ENCODE data around the gene PRSS1. TPM values are rescaled to one million over a fixed set of nuclear protein-coding genes. Genes with fewer than 3 reads are reported as not detected.
"Not testable (repeated sequence)": the region's sequence is repeated elsewhere in the genome, so short reads cannot be mapped to it uniquely, and the experiment has no call there.

The PRSS1 gene
- total RNA-seq, 4 donors from 2014 or later, result 0.94 TPM; not detected in 3

DNA sequence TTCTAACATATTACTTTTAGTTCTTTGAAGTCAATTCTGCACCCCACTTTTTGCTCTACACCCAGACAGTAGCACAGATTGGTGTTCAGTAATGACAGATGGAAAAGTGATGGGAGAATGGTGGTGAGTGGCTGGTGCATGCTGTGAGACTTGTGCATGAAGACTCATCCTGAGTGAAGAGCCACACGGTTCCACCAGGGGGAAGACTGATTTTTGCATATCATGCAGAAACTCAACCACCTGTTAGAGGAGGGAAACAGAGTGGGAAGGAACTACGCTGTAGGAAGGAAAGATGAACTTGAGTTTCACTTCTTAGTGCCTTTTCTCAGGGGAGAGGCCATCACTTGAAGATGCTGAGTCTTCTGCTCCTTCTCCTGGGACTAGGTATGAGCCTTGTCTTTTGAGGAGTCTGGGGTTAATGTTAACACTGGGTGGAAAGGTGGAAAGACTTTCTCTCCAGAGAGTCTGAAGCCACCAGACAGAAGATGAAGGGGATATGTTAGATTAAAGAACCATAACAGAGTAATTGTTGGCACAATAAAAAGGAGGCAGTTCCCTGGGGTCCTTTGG is 9.3 kb upstream of the PRSS1 start:
- no peaks in the 10 kb centered on the region for H3K36me3 ChIP-seq
- no peaks in the 10 kb centered on the region for H3K9me3 ChIP-seq
- WGBS, 2 donors (ENCODE audit: low coverage in 1 of 2), result 29 to 74% methylated on average over 2 of the region's 2 CpGs
- no peak overlapping the region for H3K27ac ChIP-seq
- TF ChIP-seq POLR2AphosphoS5 (IDR thresholded peaks at IDR 0.05) (no peak), POLR2A (IDR thresholded peaks at IDR 0.05) (no peak), EP300 (IDR thresholded peaks at IDR 0.05) (no peak)
- TF ChIP-seq, protein P1, sequence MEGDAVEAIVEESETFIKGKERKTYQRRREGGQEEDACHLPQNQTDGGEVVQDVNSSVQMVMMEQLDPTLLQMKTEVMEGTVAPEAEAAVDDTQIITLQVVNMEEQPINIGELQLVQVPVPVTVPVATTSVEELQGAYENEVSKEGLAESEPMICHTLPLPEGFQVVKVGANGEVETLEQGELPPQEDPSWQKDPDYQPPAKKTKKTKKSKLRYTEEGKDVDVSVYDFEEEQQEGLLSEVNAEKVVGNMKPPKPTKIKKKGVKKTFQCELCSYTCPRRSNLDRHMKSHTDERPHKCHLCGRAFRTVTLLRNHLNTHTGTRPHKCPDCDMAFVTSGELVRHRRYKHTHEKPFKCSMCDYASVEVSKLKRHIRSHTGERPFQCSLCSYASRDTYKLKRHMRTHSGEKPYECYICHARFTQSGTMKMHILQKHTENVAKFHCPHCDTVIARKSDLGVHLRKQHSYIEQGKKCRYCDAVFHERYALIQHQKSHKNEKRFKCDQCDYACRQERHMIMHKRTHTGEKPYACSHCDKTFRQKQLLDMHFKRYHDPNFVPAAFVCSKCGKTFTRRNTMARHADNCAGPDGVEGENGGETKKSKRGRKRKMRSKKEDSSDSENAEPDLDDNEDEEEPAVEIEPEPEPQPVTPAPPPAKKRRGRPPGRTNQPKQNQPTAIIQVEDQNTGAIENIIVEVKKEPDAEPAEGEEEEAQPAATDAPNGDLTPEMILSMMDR (IDR thresholded peaks at IDR 0.05), result no peak
- no peak for ATAC-seq
- no peaks in the 10 kb centered on the region for H3K4me1 ChIP-seq
- H3K4me3 ChIP-seq, result no peak overlapping the region
- peaks cover under 1% of the 10 kb centered on the region for H3K27me3 ChIP-seq

DNA sequence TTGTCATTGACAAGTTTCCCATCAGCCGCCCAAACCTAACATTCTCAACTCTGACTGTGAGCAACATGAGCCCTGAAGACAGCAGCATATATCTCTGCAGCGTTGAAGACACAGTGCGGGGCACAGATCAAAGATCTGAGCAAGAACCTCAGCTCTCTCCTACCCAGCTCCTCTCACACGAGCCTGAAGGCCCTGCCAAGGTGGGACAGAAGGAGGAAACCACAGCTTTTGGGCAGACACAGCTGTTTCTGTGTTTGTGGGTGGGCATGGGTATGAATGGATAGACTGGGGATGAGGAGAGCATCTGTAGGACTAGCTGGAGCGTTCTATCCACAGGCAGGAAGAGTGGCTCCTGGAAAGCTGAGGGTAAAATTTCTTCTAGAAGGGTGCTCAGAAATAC is 8.5 kb upstream of the PRSS1 start:
- ATAC-seq, result no peak

DNA sequence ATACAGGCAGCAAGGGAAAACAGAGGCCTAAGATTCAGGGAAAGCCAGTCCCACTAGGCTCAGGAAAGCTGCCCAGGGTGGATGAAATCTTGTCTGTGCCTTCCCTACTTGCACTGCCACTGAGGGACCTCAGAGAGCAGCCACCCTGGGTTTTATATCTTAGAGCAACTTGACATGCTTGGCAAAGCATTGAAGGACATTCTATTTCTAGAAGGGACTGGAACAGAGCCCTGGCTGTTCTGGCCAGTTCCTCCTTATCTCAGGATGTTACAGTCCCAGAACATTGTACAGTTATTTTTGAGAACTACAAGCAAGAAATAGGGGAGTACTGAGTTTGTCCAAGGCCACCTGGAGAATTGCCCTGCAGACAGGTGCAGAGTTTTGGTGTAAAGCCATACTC is 7.3 kb upstream of the PRSS1 start:
- H3K4me1 ChIP-seq, H3K27me3 ChIP-seq, H3K9me3 ChIP-seq, ATAC-seq, H3K4me3 ChIP-seq, H3K27ac ChIP-seq, H3K36me3 ChIP-seq: not testable (repeated sequence)

More for the DNA sequence above, 8.5 kb upstream of the PRSS1 start:
- 79 to 86% methylated on average over 1 of the region's 5 CpGs for WGBS, 2 donors (ENCODE audit: low coverage in 1 of 2)
- H3K4me3 ChIP-seq, result no peak overlapping the region
- no peak for TF ChIP-seq POLR2A (IDR thresholded peaks at IDR 0.05)
- no peak for TF ChIP-seq POLR2AphosphoS5 (IDR thresholded peaks at IDR 0.05)
- no peak for TF ChIP-seq EP300 (IDR thresholded peaks at IDR 0.05)
- TF ChIP-seq, protein P1 (IDR thresholded peaks at IDR 0.05), result no peak
- H3K36me3 ChIP-seq, result no peaks in the 10 kb centered on the region
- peaks cover 3% of the 10 kb centered on the region for H3K27me3 ChIP-seq
- H3K27ac ChIP-seq, result no peak overlapping the region
- H3K9me3 ChIP-seq, result no peaks in the 10 kb centered on the region
- H3K4me1 ChIP-seq, result no peaks in the 10 kb centered on the region

DNA sequence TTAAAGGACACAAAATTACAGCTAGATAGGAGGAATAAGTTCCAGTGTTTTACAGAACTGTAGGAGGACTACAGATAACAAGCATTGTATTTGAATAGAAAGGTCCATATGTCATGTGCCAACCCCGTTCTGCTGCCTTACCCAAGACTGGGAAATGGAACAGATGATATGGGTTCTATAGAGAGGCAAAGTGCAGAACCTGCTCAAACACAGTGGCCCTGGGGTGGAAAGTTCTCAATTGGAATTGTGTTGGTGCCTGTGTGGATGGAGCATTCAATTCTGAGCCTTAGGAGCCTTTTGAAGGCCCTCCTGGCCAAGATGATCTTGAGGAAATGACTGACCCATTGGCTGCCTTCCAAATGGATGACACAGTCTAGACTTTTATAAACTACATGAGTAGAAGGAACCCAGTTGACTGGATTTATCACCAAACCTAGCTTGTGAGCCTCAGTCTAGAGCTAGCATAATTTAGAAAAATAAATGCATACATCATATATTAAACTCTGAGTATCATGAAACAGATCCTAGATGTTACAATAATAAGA is 4.1 kb upstream of the PRSS1 start:
- WGBS, 2 donors (ENCODE audit: low coverage in 1 of 2), result 80 to 88% methylated on average over 1 of the region's 1 CpG
- H3K4me1 ChIP-seq, result no peaks in the 10 kb centered on the region
- no peak for TF ChIP-seq POLR2A (IDR thresholded peaks at IDR 0.05)
- TF ChIP-seq EP300 (IDR thresholded peaks at IDR 0.05), result no peak
- TF ChIP-seq, protein P1 (IDR thresholded peaks at IDR 0.05), result no peak
- peaks cover 3% of the 10 kb centered on the region for H3K27me3 ChIP-seq
- no peaks in the 10 kb centered on the region for H3K36me3 ChIP-seq
- H3K27ac ChIP-seq, result no peak overlapping the region
- ATAC-seq, result no peak
- no peaks in the 10 kb centered on the region for H3K9me3 ChIP-seq
- H3K4me3 ChIP-seq, result no peak overlapping the region

DNA sequence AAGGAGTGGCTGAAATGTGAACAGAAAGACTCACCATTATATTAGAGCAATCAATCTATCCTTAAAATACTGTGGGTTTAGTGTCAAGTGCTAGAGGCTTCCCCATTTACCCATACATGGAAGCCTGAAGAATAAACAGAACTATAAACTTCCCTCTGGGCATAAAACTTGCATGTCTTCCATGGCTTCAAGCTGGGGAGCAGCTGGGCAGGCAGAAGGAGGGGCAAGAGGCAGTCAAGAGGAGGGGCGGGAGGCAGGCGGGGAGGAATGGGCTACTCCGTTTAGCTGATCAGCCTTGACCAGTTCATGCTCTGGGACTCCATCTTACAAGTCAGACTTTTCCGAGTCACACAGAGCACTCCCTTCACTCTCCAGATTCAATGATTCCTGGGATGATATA is 3.5 kb upstream of the PRSS1 start:
- WGBS, 2 donors (ENCODE audit: low coverage in 1 of 2), result 48% methylated on average over 4 of the region's 4 CpGs; no CpG with 5 or more reads in 1 of the 2 donors
- no peak overlapping the region for H3K4me3 ChIP-seq
- TF ChIP-seq EP300 (IDR thresholded peaks at IDR 0.05) (no peak), POLR2A (IDR thresholded peaks at IDR 0.05) (no peak), POLR2AphosphoS5 (IDR thresholded peaks at IDR 0.05) (no peak)
- TF ChIP-seq, protein P1 (IDR thresholded peaks at IDR 0.05), result no peak
- peaks cover 3% of the 10 kb centered on the region for H3K27me3 ChIP-seq
- ATAC-seq, result no peak
- H3K27ac ChIP-seq, result no peak overlapping the region
- no peaks in the 10 kb centered on the region for H3K36me3 ChIP-seq
- H3K4me1 ChIP-seq, result no peaks in the 10 kb centered on the region
- no peaks in the 10 kb centered on the region for H3K9me3 ChIP-seq

All from gastroesophageal sphincter (tissue), 4 donors.